GM06990 (cell line): ENCODE results near the gene CCDC159.

Experiments
- DNase-seq: peaks from one replicate; pipeline ENCODE4 v3.0.0-alpha.2; 2011; ENCODE audit not compliant: insufficient read length; ENCODE audit errors: extremely low read depth
- H3K27me3 ChIP-seq: replicated peaks from 2 replicates; pipeline ENCODE4 v1.6.0; 2011; ENCODE audit warnings: low read length; ENCODE audit not compliant: control insufficient read depth, insufficient read depth
- H3K36me3 ChIP-seq: 2 replicates; pipeline ENCODE4 v1.5.1; 2011; ENCODE audit warnings: low read length; ENCODE audit not compliant: control insufficient read depth, insufficient read depth
- H3K4me3 ChIP-seq: replicated peaks from 2 replicates; pipeline ENCODE4 v1.5.1; 2011; ENCODE audit warnings: low read depth, mild to moderate bottlenecking, control low read depth, low read length
- TF ChIP-seq, protein P1 (sequence below): IDR thresholded peaks from 2 replicates; pipeline ENCODE4 v1.5.1; 2011; ENCODE audit warnings: low read length, control low read depth, mild to moderate bottlenecking, inconsistent platforms; ENCODE audit not compliant: insufficient read depth, poor library complexity, severe bottlenecking

CCDC159 gene

GRCh38 chr19:11390933-11391680 lies 44.8 kb downstream of the CCDC159 start:
- H3K27me3 ChIP-seq: no peaks in the 10 kb centered on the region
- TF ChIP-seq, protein P1, sequence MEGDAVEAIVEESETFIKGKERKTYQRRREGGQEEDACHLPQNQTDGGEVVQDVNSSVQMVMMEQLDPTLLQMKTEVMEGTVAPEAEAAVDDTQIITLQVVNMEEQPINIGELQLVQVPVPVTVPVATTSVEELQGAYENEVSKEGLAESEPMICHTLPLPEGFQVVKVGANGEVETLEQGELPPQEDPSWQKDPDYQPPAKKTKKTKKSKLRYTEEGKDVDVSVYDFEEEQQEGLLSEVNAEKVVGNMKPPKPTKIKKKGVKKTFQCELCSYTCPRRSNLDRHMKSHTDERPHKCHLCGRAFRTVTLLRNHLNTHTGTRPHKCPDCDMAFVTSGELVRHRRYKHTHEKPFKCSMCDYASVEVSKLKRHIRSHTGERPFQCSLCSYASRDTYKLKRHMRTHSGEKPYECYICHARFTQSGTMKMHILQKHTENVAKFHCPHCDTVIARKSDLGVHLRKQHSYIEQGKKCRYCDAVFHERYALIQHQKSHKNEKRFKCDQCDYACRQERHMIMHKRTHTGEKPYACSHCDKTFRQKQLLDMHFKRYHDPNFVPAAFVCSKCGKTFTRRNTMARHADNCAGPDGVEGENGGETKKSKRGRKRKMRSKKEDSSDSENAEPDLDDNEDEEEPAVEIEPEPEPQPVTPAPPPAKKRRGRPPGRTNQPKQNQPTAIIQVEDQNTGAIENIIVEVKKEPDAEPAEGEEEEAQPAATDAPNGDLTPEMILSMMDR: no peak
- H3K4me3 ChIP-seq: no peak overlapping the region
- no peaks in the 10 kb centered on the region for H3K36me3 ChIP-seq
- DNase-seq: no peak

GRCh38 chr19:11397089-11397610 lies 50.8 kb downstream of the CCDC159 start:
- TF ChIP-seq, protein P1: no peak
- Histone ChIP-seq H3K4me3 (no peak overlapping the region), H3K36me3 (no peaks in the 10 kb centered on the region), H3K27me3 (no peaks in the 10 kb centered on the region)
- DNase-seq: no peak

- Histone ChIP-seq H3K4me3 (no peak overlapping the region), H3K36me3 (no peaks in the 10 kb centered on the region), H3K27me3 (no peaks in the 10 kb centered on the region)
- TF ChIP-seq, protein P1: no peak
- no peak for DNase-seq
Observed at GRCh38 chr19:11399667-11400066, 53.3 kb downstream of the CCDC159 start.

DNA sequence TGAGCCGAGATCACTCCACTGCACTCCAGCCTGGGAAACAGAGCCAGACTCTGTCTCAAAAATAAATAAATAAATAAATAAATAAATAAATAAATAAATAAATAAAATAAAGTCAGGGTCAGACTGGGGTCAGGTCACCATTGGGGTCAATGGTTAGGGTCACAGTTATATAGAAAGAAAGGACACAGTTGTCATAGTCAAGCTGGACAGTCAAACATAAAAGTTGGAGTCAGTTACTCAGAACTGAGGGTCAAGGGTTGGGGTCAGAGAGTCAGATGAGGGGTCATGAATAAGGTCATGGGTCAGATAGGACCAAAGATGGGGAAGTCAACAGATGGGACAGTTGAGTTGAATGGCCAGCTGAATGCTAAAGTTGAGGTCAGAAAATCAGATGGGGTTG lies 54.5 kb downstream of the CCDC159 start:
- DNase-seq: no peak
- Histone ChIP-seq H3K27me3 (no peaks in the 10 kb centered on the region), H3K4me3 (no peak overlapping the region), H3K36me3 (no peaks in the 10 kb centered on the region)
- TF ChIP-seq, protein P1: no peak

- DNase-seq: no peak
- TF ChIP-seq, protein P1: no peak
- Histone ChIP-seq H3K36me3 (no peaks in the 10 kb centered on the region), H3K4me3 (no peak overlapping the region), H3K27me3 (no peaks in the 10 kb centered on the region; the same call in 1 of the 2 replicates)
Observed at GRCh38 chr19:11401808-11402543, 55.7 kb downstream of the CCDC159 start.
